ENCODE measurements around the gene SDK1. TPM values are rescaled to one million over a fixed set of nuclear protein-coding genes. Genes with fewer than 3 reads are reported as not detected.

The SDK1 gene
- total and polyA plus RNA-seq, 2 donors (not counting 3 experiments of a cell fraction or from before 2014, with no cell fraction given), result 1.6 to 3.9 TPM

DNA sequence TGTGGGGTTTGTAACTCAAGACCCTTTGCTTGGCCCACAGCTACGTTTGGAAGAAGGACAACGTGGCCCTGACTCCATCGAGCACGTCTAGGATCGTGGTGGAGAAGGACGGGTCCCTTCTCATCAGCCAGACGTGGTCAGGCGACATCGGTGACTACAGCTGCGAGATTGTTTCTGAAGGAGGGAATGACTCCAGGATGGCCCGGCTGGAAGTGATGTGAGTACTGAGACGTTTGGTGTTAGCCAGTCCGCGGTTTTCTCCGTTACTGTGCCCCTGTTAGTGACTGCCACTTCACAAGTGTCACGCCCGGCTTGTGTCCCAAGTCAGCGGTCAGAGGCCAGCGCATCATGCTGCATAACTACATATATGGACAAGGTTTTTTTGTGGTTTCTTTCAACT is 673.3 kb downstream of the SDK1 start:
- CTCF ChIA-PET, result no interaction called here

More for the DNA sequence above, 673.3 kb downstream of the SDK1 start:
- Histone ChIP-seq H3K27me3 (ENCODE audit: control insufficient read depth in 2 of 2, insufficient read depth in 2 of 2, low read length in 2 of 2) (no peaks in the 10 kb centered on the region), H3K4me1 (ENCODE audit: control insufficient read depth, extremely low read depth, insufficient read depth, low read length) (peaks cover 3% of the 10 kb centered on the region), H3K9me3 (replicated peaks; ENCODE audit: control insufficient read depth, insufficient read depth, low read length) (no peaks in the 10 kb centered on the region), H3K9ac (replicated peaks; ENCODE audit: extremely low read depth, insufficient read depth, low read length) (no peak overlapping the region), H4K20me1 (replicated peaks; ENCODE audit: control insufficient read depth, extremely low read depth, insufficient read depth, low read length) (no peaks in the 10 kb centered on the region), H2AFZ (ENCODE audit: low read depth, low read length) (no peak overlapping the region), H3K4me3 (replicated peaks in 1 of 3; ENCODE audit: insufficient read depth in 1 of 3, low read depth in 1 of 3, low read length in 3 of 3) (no peak overlapping the region), H3K36me3 (ENCODE audit: control insufficient read depth in 2 of 2, extremely low read depth in 1 of 2, insufficient read depth in 2 of 2, low read length in 2 of 2) (no peaks in the 10 kb centered on the region), H3K27ac (ENCODE audit: insufficient read depth, low read depth, low read length) (no peak overlapping the region), H3K9me1 (replicated peaks; ENCODE audit: control insufficient read depth, extremely low read depth, insufficient read depth, low read length) (no peaks in the 10 kb centered on the region), H3K79me2 (ENCODE audit: control insufficient read depth, insufficient read depth, low read length) (no peaks in the 10 kb centered on the region), H3K4me2 (ENCODE audit: insufficient read depth, low read length) (no peak overlapping the region)
- FAIRE-seq, result no peak
- dilution Hi-C loops (cut with MboI; ENCODE audit: extremely low pct_ligation_motif_present, low sequenced_read_pairs), result no loop called here
- TF ChIP-seq CTCF (IDR thresholded peaks at IDR 0.05; ENCODE audit: extremely low read depth in 1 of 2, insufficient read depth in 1 of 2, low read depth in 1 of 2, low read length in 2 of 2) (no peak), JUN (IDR thresholded peaks at IDR 0.05; ENCODE audit: borderline replicate concordance, insufficient read depth, insufficient read length, low read depth) (no peak), POLR2A (IDR thresholded peaks at IDR 0.05; ENCODE audit: low read depth, low read length) (no peak), EZH2 (IDR thresholded peaks at IDR 0.05; ENCODE audit: borderline replicate concordance, low read depth, low read length, severe bottlenecking) (no peak), FOS (IDR thresholded peaks at IDR 0.05; ENCODE audit: borderline replicate concordance, insufficient read depth, low read length) (no peak), GATA2 (IDR thresholded peaks at IDR 0.05; ENCODE audit: insufficient read depth, insufficient read length, low read depth, low read length) (no peak), MYC (IDR thresholded peaks at IDR 0.05; ENCODE audit: low read depth, low read length) (no peak), POLR2AphosphoS5 (IDR thresholded peaks at IDR 0.05; ENCODE audit: insufficient read depth, low read depth, low read length) (no peak)
- TF ChIP-seq, protein P1, sequence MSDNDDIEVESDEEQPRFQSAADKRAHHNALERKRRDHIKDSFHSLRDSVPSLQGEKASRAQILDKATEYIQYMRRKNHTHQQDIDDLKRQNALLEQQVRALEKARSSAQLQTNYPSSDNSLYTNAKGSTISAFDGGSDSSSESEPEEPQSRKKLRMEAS (IDR thresholded peaks at IDR 0.05; ENCODE audit: insufficient read depth, insufficient read length), result no peak
- POLR2A ChIA-PET, result no interaction called here
- BruUV-seq (replicated peaks), result no TSS peak
- no peak for DNase-seq (ENCODE audit: low read depth, low spot score)
- intact Hi-C loops (cut with micrococcal nuclease), result no loop called here

All from endothelial cell of umbilical vein (primary cell).